Measurements from ENCODE around the gene EYS.
"Not testable (repeated sequence)": the region's sequence is repeated elsewhere in the genome, so short reads cannot be mapped to it uniquely, and the experiment has no call there.

EYS gene

GRCh38 chr6:64252256-64252655, 1454.8 kb downstream of the EYS start:
- Histone ChIP-seq H3K27ac (no peak overlapping the region), H3K4me3 (no peak overlapping the region)
- no peak for TF ChIP-seq CTCF (IDR thresholded peaks at IDR 0.05)

GRCh38 chr6:64250126-64250525, 1456.9 kb downstream of the EYS start:
- DNase-seq (ENCODE audit: low spot score) = no peak
- Histone ChIP-seq H3K4me3 (no peak overlapping the region), H3K27ac (no peak overlapping the region)
- no peak for TF ChIP-seq CTCF (IDR thresholded peaks at IDR 0.05)

More at GRCh38 chr6:64252256-64252655, 1454.8 kb downstream of the EYS start:
- DNase-seq (ENCODE audit: low spot score) = no peak

- no peak for TF ChIP-seq CTCF (IDR thresholded peaks at IDR 0.05)
- no peak overlapping the region for H3K4me3 ChIP-seq
- DNase-seq (ENCODE audit: low spot score) = no peak
- no peak overlapping the region for H3K27ac ChIP-seq
Measured at GRCh38 chr6:64249115-64249514, 1457.9 kb downstream of the EYS start.

GRCh38 chr6:64243618-64244017, 1463.4 kb downstream of the EYS start:
- no peak for TF ChIP-seq CTCF (IDR thresholded peaks at IDR 0.05)
- no peak overlapping the region for H3K27ac ChIP-seq
- H3K4me3 ChIP-seq = no peak overlapping the region
- DNase-seq (ENCODE audit: low spot score) = no peak

- H3K4me3 ChIP-seq; DNase-seq (ENCODE audit: low spot score); H3K27ac ChIP-seq: not testable (repeated sequence)
Measured at GRCh38 chr6:64238908-64239307, 1468.1 kb downstream of the EYS start.

- no peak overlapping the region for H3K4me3 ChIP-seq
- no peak for TF ChIP-seq CTCF (IDR thresholded peaks at IDR 0.05)
- DNase-seq (ENCODE audit: low spot score) = no peak
- no peak overlapping the region for H3K27ac ChIP-seq
Measured at GRCh38 chr6:64238071-64238470, 1469.0 kb downstream of the EYS start.

GRCh38 chr6:64233746-64234145, 1473.3 kb downstream of the EYS start:
- Histone ChIP-seq H3K4me3 (no peak overlapping the region), H3K27ac (no peak overlapping the region)
- no peak for TF ChIP-seq CTCF (IDR thresholded peaks at IDR 0.05)
- DNase-seq (ENCODE audit: low spot score) = no peak

GRCh38 chr6:64231928-64232327, 1475.1 kb downstream of the EYS start:
- no peak for TF ChIP-seq CTCF (IDR thresholded peaks at IDR 0.05)
- Histone ChIP-seq H3K4me3 (no peak overlapping the region), H3K27ac (no peak overlapping the region)
- DNase-seq (ENCODE audit: low spot score) = no peak
